Subcutaneous abdominal adipose tissue (tissue), 5 donors: ENCODE data around the gene SLC22A14.
"Not testable (repeated sequence)": the region's sequence is repeated elsewhere in the genome, so short reads cannot be mapped to it uniquely, and the experiment has no call there.

Source experiments
- H3K27ac ChIP-seq: one replicate; pipeline ENCODE4 v1.7.0; 2013; ENCODE audit warnings: low read depth, mild to moderate bottlenecking, inconsistent platforms, low read length, moderate library complexity
- H3K27me3 ChIP-seq, 5 donors: one replicate each; pipeline ENCODE4 v1.7.0; 2013; ENCODE audit warnings: low read length in 5 of 5, inconsistent platforms in 1 of 5; ENCODE audit not compliant: control insufficient read depth in 5 of 5, insufficient read depth in 4 of 5
- H3K36me3 ChIP-seq, 5 donors: one replicate each; pipeline ENCODE4 v1.7.0; 2013; ENCODE audit warnings: low read length in 5 of 5; ENCODE audit not compliant: control insufficient read depth in 5 of 5, insufficient read depth in 5 of 5
- H3K4me1 ChIP-seq, 5 donors: one replicate each; pipeline ENCODE4 v1.7.0; 2013; ENCODE audit warnings: low read length in 5 of 5, mild to moderate bottlenecking in 3 of 5, moderate library complexity in 1 of 5; ENCODE audit not compliant: control insufficient read depth in 5 of 5, insufficient read depth in 5 of 5
- H3K4me3 ChIP-seq, 5 donors: one replicate each; pipeline ENCODE4 v1.7.0; 2013; ENCODE audit warnings: low read length in 5 of 5, low read depth in 1 of 5
- H3K9ac ChIP-seq, 5 donors: one replicate each; pipeline ENCODE4 v1.7.0; 2013; ENCODE audit warnings: low read length in 5 of 5, mild to moderate bottlenecking in 4 of 5, moderate library complexity in 3 of 5
- H3K9me3 ChIP-seq, 5 donors: one replicate each; pipeline ENCODE4 v1.7.0; 2013; ENCODE audit warnings: low read length in 5 of 5; ENCODE audit not compliant: control insufficient read depth in 5 of 5
- donor health status: healthy.
- donor health status: healthy.
- donor health status: healthy.
- donor health status: healthy.
- donor health status: healthy.

SLC22A14 gene

DNA sequence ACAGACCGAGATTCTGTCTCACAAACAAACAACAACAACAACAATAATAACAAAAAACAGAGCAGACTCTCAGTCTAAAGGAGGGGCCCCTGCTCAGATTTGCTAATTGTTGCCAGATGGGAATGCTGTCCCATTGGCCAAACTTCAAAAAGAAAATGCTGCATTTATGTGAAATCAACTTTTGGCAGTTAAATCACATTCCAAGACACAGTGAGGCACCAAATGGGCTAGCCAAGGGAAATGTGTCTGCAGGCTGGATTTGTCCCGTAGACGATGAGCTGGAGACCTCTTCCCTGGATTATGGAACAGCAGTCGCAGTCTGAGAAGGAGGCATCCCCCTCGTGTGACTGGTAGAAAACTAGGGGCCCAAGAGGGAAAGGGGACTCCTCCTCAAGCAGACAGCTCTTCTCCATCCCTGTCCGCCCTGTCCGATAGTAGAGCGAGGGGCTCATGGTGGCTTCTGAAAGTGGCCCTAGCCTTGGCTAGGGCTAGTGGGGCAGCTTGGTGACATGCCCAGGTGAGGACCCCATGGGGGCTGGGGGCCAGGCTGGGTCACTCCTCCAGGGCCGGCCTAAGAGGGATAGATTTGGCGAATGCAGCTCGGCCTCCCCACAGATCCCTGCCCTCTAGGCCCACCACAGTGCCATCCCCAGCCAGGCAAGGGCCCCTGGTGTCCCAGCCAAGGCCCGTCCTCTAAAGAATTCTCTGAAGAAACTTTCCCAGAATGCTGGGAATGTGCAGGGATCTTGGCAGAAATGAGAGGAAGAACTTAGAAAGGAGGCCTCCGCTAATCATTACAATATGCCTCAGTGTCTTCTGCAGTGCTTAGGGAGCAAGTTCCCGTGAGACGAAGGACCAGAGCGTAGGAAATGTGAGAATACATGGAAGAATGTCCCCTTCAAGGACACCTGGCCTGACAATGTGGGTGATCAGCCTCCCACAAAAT, 2.0 kb downstream of the SLC22A14 start:
- Histone ChIP-seq H3K27me3 (no peaks in the 10 kb centered on the region), H3K4me1 (peaks cover 2 to 23% (median 20%) of the 10 kb centered on the region in 5 donors), H3K9ac (peak overlapping the region in 1 of 5 donors; percentile 41), H3K36me3 (no peaks in the 10 kb centered on the region), H3K9me3 (peaks cover 0 to 3% (median 0%) of the 10 kb centered on the region in 5 donors), H3K27ac (peak overlapping the region; percentile 79), H3K4me3 (peak overlapping the region in 1 of 5 donors; percentile 16)

GRCh38 chr3:38284756-38285150, 2.7 kb downstream of the SLC22A14 start:
- H3K27ac ChIP-seq: peak overlapping the region; percentile 79

DNA sequence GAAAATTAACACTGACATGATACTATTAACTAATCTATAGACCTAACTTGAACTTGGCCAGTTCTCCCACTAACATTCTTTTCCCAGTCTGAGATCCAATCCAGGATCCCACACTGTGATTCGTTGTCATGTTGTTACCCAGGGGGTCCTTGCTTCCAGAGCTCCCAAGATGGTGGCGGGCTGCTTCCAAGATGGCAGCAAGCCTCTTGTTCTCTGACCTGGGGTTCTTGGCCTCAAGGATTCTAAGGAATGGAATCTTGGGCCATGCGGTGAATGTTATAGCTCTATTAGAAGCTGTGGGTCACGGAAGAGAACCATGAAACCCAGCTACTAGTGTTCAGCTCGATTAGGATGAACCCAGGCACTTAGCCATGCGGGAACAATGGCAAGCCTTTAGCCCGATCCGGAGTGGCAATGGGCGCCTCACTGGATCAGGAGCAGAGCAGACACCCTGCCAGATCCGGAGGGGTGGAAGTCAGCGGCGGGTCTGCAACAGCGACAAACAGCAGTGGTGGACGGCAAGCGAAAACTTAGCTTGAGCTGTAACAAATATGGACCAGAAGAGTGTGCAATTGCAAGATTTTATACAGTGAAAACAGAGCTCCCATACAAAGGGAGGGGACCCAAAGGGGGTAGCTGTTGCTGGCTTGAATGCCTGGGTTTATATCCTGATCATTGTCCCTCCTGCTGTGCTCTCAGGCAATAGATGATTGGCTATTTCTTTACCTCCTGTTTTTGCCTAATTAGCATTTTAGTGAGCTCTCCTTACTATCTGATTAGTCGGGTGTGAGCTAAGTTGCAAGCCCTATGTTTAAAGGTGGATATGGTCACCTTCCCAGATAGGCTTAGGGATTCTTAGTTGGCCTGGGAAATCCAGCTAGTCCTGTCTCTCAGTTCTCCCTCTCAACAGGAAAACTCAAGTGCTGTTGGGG, 7.5 kb downstream of the SLC22A14 start:
- H3K4me3 ChIP-seq, H3K36me3 ChIP-seq, H3K9me3 ChIP-seq, H3K27me3 ChIP-seq, H3K9ac ChIP-seq, H3K27ac ChIP-seq, H3K4me1 ChIP-seq: not testable (repeated sequence)

More at GRCh38 chr3:38284756-38285150, 2.7 kb downstream of the SLC22A14 start:
- H3K27me3 ChIP-seq: no peaks in the 10 kb centered on the region
- peaks cover 2 to 23% (median 20%) of the 10 kb centered on the region in 5 donors for H3K4me1 ChIP-seq
- no peaks in the 10 kb centered on the region for H3K36me3 ChIP-seq
- H3K9ac ChIP-seq: no peak overlapping the region
- peaks cover 0 to 3% (median 0%) of the 10 kb centered on the region in 5 donors for H3K9me3 ChIP-seq
- no peak overlapping the region for H3K4me3 ChIP-seq

DNA sequence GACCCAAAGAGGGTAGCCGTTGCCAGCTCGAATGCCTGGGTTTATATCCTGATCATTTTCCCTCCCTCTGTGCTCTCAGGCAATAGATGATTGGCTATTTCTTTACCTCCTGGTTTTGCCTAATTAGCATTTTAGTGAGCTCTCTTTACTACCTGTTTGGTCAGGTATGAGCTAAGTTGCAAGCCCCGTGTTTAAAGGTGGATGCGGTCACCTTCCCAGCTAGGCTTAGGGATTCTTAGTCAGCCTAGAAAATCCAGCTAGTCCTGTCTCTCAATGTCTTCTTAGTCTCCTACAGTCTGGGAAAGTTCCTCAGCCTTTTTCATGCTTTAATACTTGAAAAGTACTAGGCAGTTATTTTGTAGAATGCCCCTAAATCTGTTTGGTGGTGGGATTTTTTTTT, 15.0 kb downstream of the SLC22A14 start:
- H3K27ac ChIP-seq, H3K27me3 ChIP-seq: not testable (repeated sequence)

GRCh38 chr3:38297537-38297936, 15.4 kb downstream of the SLC22A14 start:
- H3K36me3 ChIP-seq: no peaks in the 10 kb centered on the region
- H3K9me3 ChIP-seq: no peaks in the 10 kb centered on the region
- peaks cover 0 to 3% (median 0%) of the 10 kb centered on the region in 5 donors for H3K4me1 ChIP-seq
- no peak overlapping the region for H3K27ac ChIP-seq
- no peak overlapping the region for H3K4me3 ChIP-seq
- H3K27me3 ChIP-seq: no peaks in the 10 kb centered on the region
- no peak overlapping the region for H3K9ac ChIP-seq

More for the DNA sequence above, 15.0 kb downstream of the SLC22A14 start:
- H3K4me3 ChIP-seq, H3K36me3 ChIP-seq, H3K4me1 ChIP-seq, H3K9ac ChIP-seq, H3K9me3 ChIP-seq: not testable (repeated sequence)

DNA sequence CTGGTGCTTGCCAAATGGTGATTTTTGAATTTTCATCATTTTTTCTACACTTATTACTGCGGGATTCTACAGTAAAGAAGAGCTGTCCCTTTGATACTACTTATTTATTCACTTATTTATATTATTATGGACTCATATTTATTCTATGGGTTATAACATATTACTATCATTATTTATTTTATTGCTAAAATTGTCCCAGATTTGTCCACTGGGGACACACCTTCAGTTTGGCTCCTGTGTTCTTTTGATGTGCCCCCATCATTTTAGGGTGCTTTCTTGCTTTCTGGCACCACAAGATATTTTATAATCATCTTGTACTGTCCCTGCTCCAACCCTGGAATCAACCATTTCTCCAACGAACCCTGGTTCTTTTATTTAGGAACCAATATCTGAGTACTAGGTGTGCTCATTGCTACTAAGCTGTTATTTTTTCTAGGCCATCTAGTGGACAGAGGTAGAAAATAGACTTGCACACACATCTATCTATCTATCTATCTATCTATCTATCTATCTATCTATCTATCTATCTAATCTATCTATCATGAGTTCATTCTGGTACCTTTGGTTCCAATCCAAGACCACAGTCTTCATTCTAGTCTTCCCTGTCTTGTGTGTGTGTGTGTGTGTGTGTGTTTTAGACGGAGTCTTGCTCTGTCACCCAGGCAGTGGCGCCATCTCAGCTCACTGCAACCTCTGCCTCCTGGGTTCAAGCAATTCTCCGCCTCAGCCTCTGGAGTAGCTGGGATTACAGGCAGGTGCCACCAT, 16.0 kb downstream of the SLC22A14 start:
- H3K4me1 ChIP-seq: peaks cover 0 to 3% (median 0%) of the 10 kb centered on the region in 5 donors
- H3K9me3 ChIP-seq: no peaks in the 10 kb centered on the region
- H3K36me3 ChIP-seq: no peaks in the 10 kb centered on the region
- no peaks in the 10 kb centered on the region for H3K27me3 ChIP-seq
- no peak overlapping the region for H3K27ac ChIP-seq
- no peak overlapping the region for H3K9ac ChIP-seq
- no peak overlapping the region for H3K4me3 ChIP-seq

DNA sequence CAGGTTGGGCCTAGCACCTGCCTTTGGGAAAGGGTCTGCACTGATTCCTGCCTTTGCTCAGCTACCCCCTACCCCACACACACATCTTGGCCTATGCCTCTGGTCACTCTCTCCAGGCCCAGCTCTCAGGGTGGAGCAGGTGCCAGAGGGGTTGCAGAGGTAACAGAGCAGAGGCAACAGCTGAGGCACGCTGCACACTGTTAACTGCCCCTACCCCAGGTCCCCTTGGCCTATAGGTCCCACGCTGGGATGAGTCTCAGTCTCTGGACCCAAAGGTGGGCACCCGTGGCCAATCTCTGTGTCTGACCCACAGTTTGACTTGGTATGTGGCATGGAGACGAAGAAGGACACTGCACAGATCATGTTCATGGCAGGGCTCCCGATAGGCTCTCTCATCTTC, 24.8 kb downstream of the SLC22A14 start:
- no peaks in the 10 kb centered on the region for H3K27me3 ChIP-seq
- H3K9ac ChIP-seq: no peak overlapping the region
- no peaks in the 10 kb centered on the region for H3K4me1 ChIP-seq
- H3K4me3 ChIP-seq: no peak overlapping the region
- no peaks in the 10 kb centered on the region for H3K36me3 ChIP-seq
- H3K9me3 ChIP-seq: no peaks in the 10 kb centered on the region
- H3K27ac ChIP-seq: no peak overlapping the region

DNA sequence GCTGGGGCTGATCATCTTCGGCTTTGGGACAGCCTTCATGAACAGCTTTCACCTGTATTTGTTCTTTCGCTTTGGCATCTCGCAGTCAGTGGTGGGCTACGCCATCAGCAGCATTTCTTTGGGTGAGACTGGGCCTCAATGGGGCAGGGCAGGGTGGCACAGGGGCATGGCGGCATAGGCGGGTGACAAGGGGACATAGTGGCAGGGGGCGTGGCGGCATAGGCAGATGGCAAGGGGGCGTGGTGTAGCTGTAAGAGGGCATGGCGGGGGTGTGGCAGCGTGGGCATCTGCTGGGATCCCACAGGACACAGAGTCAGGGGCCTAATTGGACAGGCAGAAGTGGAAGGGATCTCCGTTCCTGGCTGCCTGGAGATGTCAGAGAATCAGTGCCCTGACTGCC, 25.5 kb downstream of the SLC22A14 start:
- no peaks in the 10 kb centered on the region for H3K4me1 ChIP-seq
- H3K27ac ChIP-seq: no peak overlapping the region

DNA sequence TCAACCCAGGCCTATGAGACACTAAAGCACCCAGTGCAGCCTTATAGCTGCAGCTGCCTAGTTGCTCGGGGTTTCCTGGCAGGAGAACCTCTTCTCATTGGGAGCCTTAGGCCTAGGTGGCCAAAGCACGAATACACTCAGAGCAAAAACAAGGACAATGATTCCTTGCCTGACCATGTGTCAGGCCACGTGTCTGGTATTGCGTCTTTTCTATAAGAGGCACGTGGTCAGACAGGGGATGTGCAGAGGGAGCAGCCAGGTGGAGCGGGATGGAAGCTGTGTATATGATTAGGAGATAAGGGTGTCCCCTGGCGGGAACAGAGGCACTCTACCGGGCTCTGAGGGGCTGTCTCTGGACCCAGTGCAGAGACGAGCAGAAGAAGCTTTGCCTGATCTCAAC, 26.4 kb downstream of the SLC22A14 start:
- Histone ChIP-seq H3K27ac (no peak overlapping the region), H3K9me3 (no peaks in the 10 kb centered on the region), H3K4me1 (no peaks in the 10 kb centered on the region), H3K27me3 (no peaks in the 10 kb centered on the region), H3K36me3 (no peaks in the 10 kb centered on the region), H3K4me3 (no peak overlapping the region), H3K9ac (no peak overlapping the region)

More for the DNA sequence above, 25.5 kb downstream of the SLC22A14 start:
- no peak overlapping the region for H3K4me3 ChIP-seq
- no peak overlapping the region for H3K9ac ChIP-seq
- no peaks in the 10 kb centered on the region for H3K27me3 ChIP-seq
- H3K36me3 ChIP-seq: no peaks in the 10 kb centered on the region
- H3K9me3 ChIP-seq: no peaks in the 10 kb centered on the region
